Right lobe of liver (tissue), 4 donors: ENCODE measurements around the gene OTUD1.

Experiments used
- CTCF ChIP-seq, 4 donors: fragments of 200-600 bp in 3 of 4; fragments of 450-650 bp in 1 of 4; IDR thresholded peaks; one replicate each; pipeline versions ENCODE4 v1.5.1 to v1.8.0; 2016 to 2022; ENCODE audit warnings: antibody characterized with exemption in 4 of 4, mild to moderate bottlenecking in 2 of 4
- POLR2A ChIP-seq: fragments of 450-650 bp; IDR thresholded peaks from one replicate; pipeline ENCODE4 v1.6.1; 2017; ENCODE audit warnings: antibody characterized with exemption, mild to moderate bottlenecking
- donor health status: DM: no; HTN: no; CAD: no.
- donor health status: DM: no; HTN: no; CAD: no.
- donor health status: DM: no; HTN: yes; CAD: no.

GRCh38 chr10:23432166-23432565, 6.7 kb upstream of the OTUD1 start:
- TF ChIP-seq POLR2A (no peak), CTCF (IDR thresholded peaks at IDR 0.05) (no peak)
